ENCODE results near the gene KCNE4. TPM values are rescaled to one million over a fixed set of nuclear protein-coding genes. Genes with fewer than 3 reads are reported as not detected.

KCNE4 gene
- total RNA-seq, 1 experiment from 2014 or later, result not detected

DNA sequence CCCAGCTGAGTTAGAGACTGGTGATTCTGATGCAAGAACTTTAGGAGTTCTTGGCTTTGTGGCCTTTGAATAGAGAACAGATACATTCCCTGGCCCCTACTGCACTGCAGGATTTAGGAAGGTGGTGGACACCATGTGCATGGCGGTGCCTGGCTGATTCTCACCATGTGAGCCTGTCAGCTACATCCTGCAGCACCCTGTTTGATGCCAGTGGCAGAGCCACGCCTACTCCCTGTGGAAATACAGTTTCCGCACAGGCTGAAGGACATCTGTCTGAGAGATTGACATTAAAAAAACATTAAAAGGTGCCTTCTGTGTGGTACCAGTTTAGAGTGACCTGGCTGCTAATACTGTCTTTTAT is 50.0 kb downstream of the KCNE4 start:
- CTCF ChIA-PET, result interaction anchor here (0.5 to 4.5 kb wide), 12 partner anchors 8 to 1183 kb away, joined by 3 to 35 read pairs (median 5); no protein-coding TSS in a partner anchor
- DNase-seq (ENCODE audit: unreplicated experiment), result no peak
- POLR2A ChIA-PET, result interaction anchor here (0.6 to 1.3 kb wide), 5 partner anchors 12 to 617 kb away, joined by 3 to 4 read pairs (median 3); no protein-coding TSS in a partner anchor
- no TSS peak for BruUV-seq (replicated peaks)
- no peaks in the 10 kb centered on the region for H3K9me3 Mint-ChIP-seq (ENCODE audit: unreplicated experiment)
- intact Hi-C loops (cut with micrococcal nuclease), result loop anchor here (10.0 kb wide), 1 partner anchor 693 kb away; no protein-coding TSS in a partner anchor
- TF ChIP-seq, protein P1, sequence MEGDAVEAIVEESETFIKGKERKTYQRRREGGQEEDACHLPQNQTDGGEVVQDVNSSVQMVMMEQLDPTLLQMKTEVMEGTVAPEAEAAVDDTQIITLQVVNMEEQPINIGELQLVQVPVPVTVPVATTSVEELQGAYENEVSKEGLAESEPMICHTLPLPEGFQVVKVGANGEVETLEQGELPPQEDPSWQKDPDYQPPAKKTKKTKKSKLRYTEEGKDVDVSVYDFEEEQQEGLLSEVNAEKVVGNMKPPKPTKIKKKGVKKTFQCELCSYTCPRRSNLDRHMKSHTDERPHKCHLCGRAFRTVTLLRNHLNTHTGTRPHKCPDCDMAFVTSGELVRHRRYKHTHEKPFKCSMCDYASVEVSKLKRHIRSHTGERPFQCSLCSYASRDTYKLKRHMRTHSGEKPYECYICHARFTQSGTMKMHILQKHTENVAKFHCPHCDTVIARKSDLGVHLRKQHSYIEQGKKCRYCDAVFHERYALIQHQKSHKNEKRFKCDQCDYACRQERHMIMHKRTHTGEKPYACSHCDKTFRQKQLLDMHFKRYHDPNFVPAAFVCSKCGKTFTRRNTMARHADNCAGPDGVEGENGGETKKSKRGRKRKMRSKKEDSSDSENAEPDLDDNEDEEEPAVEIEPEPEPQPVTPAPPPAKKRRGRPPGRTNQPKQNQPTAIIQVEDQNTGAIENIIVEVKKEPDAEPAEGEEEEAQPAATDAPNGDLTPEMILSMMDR (IDR thresholded peaks at IDR 0.05; ENCODE audit: unreplicated experiment), result no peak
- no peaks in the 10 kb centered on the region for H3K36me3 Mint-ChIP-seq (ENCODE audit: insufficient read depth, unreplicated experiment)
- H3K27ac Mint-ChIP-seq (ENCODE audit: low read depth, unreplicated experiment), result no peak overlapping the region
- no peaks in the 10 kb centered on the region for H3K27me3 Mint-ChIP-seq (ENCODE audit: insufficient read depth, unreplicated experiment)
- peaks cover 13% of the 10 kb centered on the region for H3K4me1 Mint-ChIP-seq (ENCODE audit: insufficient read depth, unreplicated experiment)
- H3K4me3 Mint-ChIP-seq (ENCODE audit: unreplicated experiment), result no peak overlapping the region

DNA sequence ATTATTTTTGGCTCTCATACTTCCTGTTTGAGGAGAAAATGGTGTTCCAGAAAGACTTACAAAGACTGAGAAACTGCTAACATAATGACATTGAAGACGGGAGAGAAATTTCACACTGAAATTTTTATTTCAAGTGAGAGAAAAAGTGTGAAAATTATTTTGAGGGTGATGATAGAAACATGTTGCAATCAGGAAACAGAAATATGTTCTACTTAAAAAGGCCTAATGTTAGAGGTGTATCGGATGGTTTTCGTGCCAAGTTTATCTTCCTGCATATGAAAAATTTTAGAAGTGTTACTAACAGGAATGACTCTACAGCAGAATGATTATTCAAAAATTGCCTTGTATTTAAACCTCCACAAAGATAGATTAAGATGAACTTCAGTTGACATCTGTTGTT is 50.5 kb downstream of the KCNE4 start:
- intact Hi-C loops (cut with micrococcal nuclease), result loop anchor here (10.0 kb wide), 1 partner anchor 692 kb away; no protein-coding TSS in a partner anchor

DNA sequence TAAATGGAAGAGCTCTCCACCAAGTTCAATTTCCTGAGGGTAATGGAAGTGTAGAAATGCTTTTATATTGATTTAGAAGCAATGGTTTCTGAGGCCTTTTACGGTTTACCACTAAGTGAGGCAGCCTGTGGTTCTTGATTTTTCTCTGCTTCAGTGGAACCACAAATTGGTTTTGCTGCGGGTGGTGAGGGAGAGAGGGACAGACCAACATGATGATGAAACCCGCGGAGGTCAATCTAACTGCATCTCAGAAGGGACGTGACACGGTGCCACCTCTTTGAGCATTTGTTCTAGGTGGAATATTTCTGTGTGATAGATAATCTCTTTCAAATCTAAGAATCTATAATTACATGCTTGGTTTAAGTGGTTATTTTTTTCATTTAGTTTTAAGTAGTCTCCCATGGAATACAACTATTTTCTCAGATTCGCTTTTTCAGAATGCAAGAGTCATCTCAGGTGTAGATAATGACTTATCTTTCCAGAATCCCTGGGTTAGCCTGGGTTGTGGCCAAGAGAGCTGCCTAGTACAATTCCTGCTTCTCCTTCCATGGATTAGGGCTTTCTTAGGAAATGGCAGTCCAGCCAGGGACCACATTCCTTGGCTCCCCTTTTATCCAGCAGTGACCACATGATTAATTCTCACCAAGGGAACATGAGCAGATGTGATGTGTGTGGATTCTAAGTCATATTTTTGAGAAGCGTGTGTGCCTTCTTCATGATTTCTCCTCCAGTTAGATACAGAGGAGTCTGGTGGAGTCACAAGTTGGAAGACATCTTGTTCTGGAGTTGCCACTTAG is 52.5 kb downstream of the KCNE4 start:
- CTCF ChIA-PET, result interaction anchor here (0.6 kb wide), 1 partner anchor 654 kb away, joined by 3 read pairs; no protein-coding TSS in a partner anchor
- TF ChIP-seq, protein P1 (IDR thresholded peaks at IDR 0.05; ENCODE audit: unreplicated experiment), result no peak
- H3K36me3 Mint-ChIP-seq (ENCODE audit: insufficient read depth, unreplicated experiment), result no peaks in the 10 kb centered on the region

More for the DNA sequence above, 50.5 kb downstream of the KCNE4 start:
- TF ChIP-seq, protein P1 (IDR thresholded peaks at IDR 0.05; ENCODE audit: unreplicated experiment), result no peak
- H3K27me3 Mint-ChIP-seq (ENCODE audit: insufficient read depth, unreplicated experiment), result no peaks in the 10 kb centered on the region
- no peak overlapping the region for H3K4me3 Mint-ChIP-seq (ENCODE audit: unreplicated experiment)
- H3K9me3 Mint-ChIP-seq (ENCODE audit: unreplicated experiment), result no peaks in the 10 kb centered on the region
- DNase-seq (ENCODE audit: unreplicated experiment), result no peak
- ChIA-PET CTCF (interaction anchor here (0.5 to 4.5 kb wide), 10 partner anchors 8 to 1183 kb away, joined by 3 to 35 read pairs (median 6); no protein-coding TSS in a partner anchor), POLR2A (interaction anchor here (0.7 to 1.3 kb wide), 3 partner anchors 12 to 443 kb away, joined by 3 to 4 read pairs (median 3); no protein-coding TSS in a partner anchor)
- no TSS peak for BruUV-seq (replicated peaks)
- no peak overlapping the region for H3K27ac Mint-ChIP-seq (ENCODE audit: low read depth, unreplicated experiment)
- H3K4me1 Mint-ChIP-seq (ENCODE audit: insufficient read depth, unreplicated experiment), result peaks cover 13% of the 10 kb centered on the region
- no peaks in the 10 kb centered on the region for H3K36me3 Mint-ChIP-seq (ENCODE audit: insufficient read depth, unreplicated experiment)

More for the DNA sequence above, 52.5 kb downstream of the KCNE4 start:
- POLR2A ChIA-PET, result no interaction called here
- Mint-ChIP-seq H3K4me3 (ENCODE audit: unreplicated experiment) (no peak overlapping the region), H3K4me1 (ENCODE audit: insufficient read depth, unreplicated experiment) (peaks cover 18% of the 10 kb centered on the region), H3K27ac (ENCODE audit: low read depth, unreplicated experiment) (no peak overlapping the region), H3K27me3 (ENCODE audit: insufficient read depth, unreplicated experiment) (no peaks in the 10 kb centered on the region), H3K9me3 (ENCODE audit: unreplicated experiment) (no peaks in the 10 kb centered on the region)
- intact Hi-C loops (cut with micrococcal nuclease), result loop anchor here (10.0 kb wide), 1 partner anchor 690 kb away; no protein-coding TSS in a partner anchor
- no peak for DNase-seq (ENCODE audit: unreplicated experiment)
- BruUV-seq (replicated peaks), result no TSS peak

Other genes with a start within 250 kb of the KCNE4 start
- 183 and 203 TPM in 2 replicates for gene ACSL3, start 191.2 kb upstream of the KCNE4 start, total RNA-seq (2022)